Activated CD8-positive, alpha-beta memory T cell treated with anti-CD3 and anti-CD28 coated beads, Interleukin-2, amount 50 U/mL, for 24 hours (primary cell): ENCODE results near the gene SHC1.
"Not testable (repeated sequence)": the region's sequence is repeated elsewhere in the genome, so short reads cannot be mapped to it uniquely, and the experiment has no call there.

Source experiments
- DNase-seq: peaks from one replicate; pipeline ENCODE4 v3.0.0-alpha.2; 2020; ENCODE audit errors: extremely low read depth

The SHC1 gene

DNA sequence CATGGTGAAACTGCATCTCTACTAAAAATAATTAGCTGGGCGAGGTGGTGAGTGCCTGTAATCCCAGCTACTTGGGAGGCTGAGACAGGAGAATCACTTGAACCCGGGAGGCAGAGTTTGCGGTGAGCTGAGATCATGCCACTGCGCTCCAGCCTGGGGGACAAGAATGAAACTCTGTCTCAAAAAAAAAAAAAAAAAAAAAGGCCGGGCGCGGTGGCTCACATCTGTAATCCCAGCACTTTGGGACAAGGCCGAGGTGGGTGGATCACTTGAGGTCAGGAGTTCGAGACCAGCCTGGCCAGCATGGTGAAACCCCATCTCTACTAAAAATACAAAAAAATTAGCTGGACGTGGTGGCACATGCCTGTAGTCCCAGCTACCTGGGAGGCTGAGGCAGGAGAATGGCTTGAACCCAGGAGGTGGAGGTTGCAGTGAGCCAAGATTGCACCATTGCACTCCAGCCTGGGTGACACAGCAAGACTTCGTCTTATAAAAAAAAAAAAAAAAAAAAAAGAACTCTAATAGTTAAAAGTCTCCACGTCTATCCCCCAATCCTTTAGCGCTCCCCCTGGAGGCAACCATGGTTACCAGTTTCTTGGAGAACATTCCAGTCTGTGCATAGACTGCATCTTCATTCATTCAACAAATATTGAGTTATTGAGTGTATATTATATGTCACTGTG, 24.9 kb upstream of the SHC1 start:
- not testable (repeated sequence) for DNase-seq

DNA sequence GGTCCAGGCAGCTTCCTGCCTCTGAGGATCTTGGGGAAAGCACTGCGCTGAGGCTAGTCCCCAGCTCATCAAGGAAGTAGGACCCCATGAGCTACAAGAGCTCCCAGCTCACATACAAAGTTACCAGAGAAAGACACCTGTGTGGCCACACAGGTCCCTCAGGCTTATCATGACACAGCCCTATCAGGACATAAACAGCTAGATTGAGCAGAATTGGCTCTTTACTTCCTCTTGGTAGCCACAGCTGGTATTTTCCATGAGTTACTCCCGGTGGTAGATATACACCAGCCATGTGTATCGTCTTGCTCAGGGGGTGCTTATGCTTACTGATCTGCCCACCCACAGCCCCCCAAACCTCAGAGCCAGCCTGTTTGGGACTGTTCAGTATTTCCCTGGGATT, 24.0 kb upstream of the SHC1 start:
- DNase-seq: no peak

DNA sequence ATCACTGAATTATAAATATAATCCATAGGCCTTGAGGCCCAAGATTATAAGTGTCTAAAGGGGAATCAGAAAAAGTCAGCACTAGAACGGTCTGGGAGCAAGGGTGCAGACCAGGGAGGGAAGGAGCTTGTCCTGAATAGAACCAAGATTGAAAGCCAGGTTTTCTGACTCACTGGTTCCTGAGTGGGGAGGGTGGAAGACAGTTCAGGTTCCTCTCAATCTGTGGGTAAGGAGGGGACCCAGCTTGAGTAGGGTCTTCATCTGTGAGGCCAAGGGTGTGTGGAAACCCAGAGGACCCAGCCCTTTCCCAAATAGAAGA, 23.7 kb upstream of the SHC1 start:
- no peak for DNase-seq

DNA sequence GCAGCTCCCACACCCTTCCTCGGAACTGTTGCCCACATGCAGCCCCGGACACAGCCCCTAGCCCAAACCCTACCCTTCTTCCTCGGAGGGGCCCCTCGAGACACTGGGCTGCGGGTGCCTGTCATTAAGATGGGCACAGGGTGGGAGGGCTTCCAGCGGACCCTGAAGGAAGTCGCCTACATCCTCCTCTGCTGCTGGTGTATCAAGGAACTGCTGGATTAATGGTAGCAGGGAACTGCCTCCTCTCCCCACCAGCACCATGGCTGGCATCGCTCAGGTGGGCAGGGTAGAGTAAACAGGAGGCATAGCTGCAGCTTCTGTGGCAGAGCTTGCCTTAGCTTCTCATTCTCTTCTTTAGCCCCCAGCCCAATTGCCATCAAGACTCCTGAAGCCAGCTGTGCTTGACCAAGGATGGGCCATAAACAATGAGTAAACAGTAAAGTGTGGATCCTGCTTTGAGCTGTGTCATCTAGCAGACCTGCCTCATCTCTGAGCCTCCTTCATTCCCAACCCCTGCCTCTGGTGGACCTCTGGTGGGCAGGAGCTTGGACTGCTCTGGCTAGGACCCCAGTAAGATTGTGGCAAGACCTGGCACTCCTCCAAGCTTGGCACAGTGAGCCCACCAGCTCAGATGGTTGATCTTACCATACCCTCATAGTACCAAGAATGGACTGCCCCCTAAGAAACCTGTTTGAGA, 23.2 kb upstream of the SHC1 start, which contains the start of gene LENEP:
LENEP (plus strand) TSS at position 15 of the 697 bp plus-strand sequence; CDS start at position 37, 22 bp downstream.
- no peak for DNase-seq

DNA sequence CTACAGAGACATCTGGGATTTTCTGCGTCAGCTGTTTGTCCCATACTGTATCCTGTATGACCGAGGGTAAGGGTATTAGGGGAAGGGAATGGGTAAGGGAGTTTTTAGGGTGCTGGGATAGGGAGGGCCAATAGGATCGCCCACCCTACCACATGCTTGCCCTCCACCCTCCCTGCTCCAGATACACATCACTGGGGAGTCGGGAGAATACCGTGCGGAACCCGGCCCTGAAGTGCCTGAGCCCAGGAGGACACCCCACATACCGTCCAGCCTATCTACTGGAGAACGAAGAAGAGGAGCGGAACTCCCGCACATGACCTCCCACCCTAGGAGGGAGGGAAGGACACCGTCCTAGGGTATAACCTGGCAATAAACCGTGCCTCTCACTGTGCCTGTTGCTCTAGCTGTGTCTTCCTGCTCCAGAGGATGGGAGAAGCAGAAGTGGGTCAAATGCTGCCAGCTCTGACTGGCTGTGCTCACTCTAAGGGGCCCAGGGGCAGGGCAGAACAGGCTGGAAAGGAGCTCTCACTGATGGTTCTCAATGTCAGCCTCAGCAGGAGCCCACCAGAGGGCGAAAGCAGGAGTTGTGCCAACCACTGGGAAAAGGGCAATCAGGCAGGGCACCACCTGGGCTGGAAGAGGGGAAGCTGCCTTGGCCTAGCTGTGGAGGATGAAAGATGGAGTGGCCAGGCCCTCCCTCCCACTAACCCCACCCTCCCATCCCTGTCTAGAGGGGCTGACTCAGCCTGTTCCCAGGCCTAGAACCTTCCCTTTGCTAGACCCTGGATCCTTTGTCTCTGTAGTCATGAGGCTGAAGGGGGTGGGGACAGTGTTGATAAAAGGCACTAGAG, 22.4 kb upstream of the SHC1 start:
- DNase-seq: no peak

DNA sequence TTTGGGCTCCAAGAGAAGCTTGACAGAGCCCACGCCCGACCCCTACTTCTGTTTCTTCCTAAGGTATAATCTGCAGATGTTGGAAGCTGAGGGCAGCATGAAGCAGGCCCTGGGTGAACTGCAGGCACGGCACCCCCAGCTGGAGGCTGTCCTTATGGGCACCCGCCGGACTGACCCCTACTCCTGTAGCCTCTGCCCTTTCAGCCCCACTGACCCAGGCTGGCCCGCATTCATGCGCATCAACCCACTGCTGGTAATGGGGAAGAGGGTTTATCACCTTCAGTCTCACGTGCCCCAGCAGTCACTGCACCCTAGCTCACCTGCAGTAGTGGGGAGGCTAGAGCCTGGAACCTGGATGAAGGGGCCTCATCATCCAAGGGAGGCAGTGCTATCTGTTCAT, 19.7 kb upstream of the SHC1 start:
- DNase-seq: no peak

DNA sequence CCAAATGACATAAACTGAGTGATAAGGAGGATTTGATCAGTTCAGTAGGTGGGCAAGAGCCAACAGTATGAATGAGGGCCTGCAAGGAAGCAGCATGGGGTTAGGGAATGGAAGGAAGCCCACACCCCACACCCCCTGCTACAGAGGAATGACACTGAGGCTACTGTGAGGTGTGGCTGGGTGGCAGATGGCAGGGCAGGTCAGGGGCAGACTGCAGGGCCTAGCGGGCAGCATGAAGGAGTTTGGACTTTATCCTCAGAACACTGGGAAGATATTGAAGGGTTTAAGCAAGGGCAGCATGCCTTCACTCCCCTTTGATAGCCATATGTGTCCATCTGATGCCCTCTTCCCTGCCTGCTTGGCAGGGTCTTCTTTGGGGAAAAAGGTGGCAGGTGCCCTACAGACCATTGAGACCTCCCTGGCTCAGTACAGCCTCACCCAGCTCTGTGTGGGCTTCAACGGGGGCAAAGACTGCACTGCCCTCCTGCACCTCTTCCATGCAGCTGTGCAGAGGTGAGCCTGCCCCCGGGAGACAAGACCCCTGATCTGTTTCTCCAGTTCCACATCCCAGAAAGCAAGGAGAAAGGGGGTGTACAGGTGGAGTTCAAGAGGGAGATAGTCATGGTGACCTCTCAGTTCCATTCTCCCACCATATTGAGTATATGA, 18.8 kb upstream of the SHC1 start:
- no peak for DNase-seq

DNA sequence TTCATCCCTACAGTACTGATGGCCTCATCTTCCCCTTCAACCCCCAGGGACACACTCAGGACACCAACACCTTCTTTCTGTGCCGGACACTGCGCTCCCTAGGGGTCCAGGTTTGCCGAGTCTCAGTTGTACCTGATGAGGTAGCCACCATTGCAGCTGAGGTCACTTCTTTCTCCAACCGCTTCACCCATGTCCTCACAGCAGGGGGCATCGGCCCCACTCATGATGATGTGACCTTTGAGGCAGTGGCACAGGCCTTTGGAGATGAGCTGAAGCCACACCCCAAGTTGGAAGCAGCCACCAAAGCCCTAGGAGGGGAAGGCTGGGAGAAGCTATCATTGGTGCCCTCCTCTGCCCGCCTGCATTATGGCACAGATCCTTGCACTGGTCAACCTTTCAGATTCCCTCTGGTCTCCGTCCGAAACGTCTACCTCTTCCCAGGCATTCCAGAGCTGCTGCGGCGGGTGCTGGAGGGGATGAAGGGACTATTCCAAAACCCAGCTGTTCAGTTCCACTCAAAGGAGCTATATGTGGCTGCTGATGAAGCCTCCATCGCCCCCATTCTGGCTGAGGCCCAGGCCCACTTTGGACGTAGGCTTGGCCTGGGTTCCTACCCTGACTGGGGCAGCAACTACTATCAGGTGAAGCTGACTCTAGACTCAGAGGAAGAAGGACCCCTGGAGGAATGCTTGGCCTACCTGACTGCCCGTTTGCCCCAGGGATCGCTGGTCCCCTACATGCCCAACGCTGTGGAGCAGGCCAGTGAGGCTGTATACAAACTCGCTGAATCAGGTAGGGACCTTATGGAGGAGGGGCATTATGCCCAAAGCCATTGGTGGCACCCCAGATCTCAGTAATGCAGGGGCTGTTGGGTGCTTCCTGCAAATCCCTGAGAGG, 17.8 kb upstream of the SHC1 start:
- no peak for DNase-seq

DNA sequence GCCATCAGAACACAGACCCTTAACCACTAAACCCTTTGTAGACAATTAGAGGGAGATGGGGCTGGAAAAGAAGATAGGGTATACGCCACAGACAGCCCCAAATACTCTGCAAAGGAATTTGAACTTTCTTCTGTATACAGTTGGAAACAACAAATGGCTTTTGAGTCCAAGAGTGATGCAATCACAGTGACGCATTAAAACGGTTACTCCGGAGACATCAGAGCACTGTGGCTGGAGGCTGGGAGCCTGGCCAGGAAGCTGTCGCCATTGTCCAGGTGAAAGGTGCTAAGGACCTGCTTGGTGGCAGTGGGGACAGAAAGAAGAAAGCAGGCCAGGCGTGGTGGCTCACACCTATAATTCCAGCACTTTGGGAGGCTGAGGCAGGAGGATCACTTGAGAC, 16.8 kb upstream of the SHC1 start:
- DNase-seq: no peak

DNA sequence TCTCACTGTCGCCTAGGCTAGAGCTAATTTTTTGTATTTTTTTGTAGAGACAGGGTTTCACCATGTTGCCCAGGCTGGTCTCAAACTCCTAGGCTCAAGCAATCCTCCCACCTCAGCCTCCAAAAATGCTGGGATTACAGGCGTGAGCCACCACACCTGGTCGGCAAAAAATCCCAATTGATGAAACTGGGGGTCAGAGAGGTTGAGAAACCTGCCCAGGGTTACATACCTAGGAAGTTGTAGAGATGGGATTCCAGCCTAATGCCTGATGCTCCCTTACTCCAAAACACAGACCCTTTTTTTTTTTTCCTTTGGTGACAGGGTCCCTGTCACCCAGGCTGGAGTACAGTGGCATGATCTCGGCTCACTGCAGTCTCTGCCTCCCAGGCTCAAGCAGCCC, 16.2 kb upstream of the SHC1 start:
- not testable (repeated sequence) for DNase-seq

DNA sequence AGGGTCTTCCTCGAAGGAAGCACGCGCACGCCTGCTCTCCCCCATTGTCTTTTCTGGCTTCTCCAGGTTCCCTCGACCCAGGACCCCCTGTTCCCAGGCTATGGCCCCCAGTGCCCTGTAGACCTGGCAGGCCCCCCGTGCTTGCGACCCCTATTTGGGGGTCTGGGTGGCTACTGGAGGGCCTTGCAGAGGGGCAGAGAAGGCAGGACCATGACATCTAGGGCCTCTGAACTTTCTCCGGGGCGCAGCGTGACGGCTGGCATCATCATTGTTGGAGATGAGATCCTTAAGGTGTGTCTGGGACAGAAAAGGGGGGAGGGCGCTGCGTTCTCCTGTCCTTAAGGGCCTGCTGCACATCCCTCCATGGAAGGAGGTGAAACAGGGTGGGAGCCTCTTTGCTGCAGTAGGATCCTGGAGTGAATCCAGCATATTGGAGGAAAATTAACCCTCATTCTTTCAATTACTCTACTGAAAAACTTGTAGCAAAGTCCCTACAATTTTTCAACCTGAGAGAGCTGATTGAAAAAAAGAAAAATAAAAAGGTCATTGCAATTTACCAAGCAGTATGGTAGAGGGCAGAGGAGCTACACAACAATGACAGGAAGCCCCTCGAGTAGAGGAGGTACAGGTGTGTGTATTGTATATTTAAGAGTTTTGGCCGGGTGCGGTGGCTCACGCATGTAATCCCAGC, 13.4 kb upstream of the SHC1 start:
- no peak for DNase-seq

DNA sequence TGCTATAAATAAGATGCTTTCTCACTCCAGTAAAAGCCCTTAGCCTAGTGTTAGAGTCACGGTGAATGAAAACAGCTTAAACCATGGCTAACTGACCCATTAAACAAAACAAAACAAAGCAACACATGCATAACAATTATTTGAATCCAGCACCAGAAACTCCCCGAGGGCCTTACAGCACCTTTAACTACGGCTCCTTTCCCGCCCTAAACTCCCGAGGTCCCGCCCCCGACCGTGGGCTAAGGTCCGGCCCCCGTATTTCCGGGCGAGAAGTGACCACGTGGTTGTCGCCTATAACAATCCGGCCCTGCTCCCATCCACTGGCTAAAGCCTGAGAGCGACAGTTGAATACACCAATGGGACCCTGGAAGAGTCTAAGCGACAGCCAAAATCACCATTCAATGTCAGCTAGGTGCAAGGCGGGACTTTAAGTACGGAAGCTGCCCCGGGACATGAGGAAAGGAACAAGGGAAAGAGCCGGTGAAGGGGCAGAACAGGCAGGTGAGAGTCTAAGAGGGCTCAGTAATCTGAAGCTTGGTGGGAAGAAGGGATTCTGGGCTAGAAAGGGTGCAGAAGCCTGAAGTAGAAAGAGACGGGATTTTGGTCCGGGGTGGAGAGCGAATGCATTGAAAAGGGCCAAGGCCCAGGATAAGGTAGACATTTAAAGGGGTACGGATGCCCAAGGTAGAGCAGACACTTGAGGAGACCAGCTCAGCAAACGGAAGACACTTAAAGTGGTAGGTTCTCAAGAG, 12.5 kb upstream of the SHC1 start, which contains the start of gene FLAD1:
FLAD1 (plus strand) TSS at position 448 of the 752 bp plus-strand sequence. CDS start 351 bp downstream, outside the sequence.
- DNase-seq: peak; percentile 93

DNA sequence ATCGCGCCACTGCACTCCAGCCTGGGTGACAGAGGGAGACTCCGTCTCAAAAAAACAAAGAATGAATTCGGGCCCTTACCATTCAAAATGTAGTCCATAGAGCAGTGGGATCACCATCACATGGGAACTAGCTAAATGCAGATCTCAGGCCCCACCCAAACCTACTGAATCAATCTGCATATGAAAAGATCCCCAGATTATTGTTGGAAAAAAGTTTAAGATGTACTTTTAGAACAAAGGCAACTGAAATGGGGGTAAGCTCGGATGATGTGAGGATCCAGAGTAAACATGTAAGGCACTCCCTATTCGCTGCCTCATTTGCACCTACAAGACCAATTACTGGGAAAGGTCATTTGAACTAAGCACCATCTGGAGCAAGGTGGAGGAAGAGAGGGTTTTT, 11.8 kb upstream of the SHC1 start:
- DNase-seq: no peak

DNA sequence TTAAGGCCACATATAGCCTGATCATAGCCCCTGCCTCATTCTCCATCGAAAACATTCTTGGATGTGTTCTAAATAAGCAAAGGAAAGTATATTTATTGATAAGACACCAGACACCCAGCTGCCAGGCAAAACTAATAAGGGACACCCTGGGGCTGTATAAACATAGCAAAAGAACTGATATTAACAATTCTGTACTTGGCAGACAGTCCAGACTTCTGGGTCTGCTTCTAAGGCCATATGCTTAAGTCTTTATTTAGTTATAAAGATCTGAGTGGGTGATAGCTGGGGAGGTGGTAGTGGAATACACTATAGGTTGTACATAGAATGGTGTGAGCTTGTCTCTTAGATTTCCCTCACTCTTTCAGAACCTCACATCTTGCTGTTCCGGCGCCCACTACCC, 7.8 kb upstream of the SHC1 start:
- no peak for DNase-seq

DNA sequence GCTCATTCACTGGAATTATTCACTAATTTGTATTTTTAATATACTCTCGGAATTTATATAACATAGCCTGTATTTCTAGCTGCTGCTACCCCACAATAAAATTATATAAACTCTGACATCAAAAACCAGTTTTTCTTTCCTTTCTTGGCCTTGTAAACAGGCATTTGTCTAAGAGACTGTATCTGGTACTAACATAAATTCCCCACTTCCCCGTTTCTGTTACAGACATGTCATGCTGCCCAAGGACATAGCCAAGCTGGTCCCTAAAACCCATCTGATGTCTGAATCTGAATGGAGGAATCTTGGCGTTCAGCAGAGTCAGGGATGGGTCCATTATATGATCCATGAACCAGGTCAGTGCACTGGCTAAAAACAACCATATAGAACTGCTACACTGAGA, 7.2 kb upstream of the SHC1 start:
- not testable (repeated sequence) for DNase-seq

DNA sequence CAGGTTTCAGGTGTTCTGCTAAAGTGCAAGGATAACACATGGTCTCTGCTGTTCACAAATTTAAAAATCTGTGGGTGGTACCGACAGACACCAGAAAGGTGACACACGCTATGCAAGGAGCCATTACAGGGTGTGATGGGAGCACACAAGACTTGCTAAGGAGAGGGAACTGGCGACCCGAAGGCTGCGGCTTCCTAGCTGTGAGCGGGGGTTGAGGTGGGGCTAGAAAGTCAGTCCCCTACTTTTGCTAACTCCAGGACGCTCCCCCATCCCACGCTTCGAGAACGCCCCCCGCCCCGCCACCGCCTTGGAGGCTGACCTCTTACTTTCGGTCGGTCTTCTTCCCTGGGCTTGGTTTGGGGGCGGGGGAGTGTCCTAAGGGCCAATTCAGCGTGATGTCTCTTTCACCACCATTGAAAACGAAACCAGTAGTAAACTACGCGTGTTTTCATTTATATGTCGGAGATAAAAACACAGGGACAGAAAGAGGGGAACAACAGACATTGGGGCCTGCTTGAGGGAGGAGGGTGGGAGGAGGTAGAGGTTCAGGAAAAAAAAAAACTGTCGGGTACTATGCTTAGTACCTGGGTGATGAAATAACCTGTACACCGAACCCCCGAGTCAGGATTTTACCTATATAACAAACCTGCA, 5.0 kb upstream of the SHC1 start:
- DNase-seq: no peak

DNA sequence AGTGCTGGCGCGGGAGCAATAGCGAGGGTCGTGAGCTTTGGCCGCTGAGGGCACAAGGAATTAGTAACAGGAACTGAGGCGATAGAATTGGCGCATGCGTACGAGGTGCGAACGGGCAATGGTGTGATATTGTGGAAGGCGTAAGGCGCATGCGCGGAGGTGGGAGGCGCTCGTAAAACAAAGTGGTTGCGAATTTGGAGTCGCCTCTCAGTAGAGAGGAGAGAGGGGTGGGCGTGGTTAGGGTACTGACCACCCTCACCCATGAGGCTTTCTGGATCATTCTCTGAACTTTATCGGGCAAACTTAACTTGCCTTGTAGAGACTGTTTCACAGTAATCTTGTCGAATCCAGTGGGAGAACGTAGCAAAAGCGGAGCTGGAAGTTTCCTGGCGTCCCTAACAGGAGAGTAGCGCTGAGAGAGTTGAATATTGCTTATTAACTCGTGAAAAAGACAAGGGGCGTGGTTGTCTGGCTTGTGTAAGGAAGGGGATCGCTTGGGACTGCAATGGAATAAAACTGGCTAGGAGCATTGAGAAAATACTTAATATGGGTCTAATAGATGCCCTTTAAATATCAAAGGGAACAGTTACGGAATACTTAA, 4.4 kb upstream of the SHC1 start:
- peak; percentile 87 for DNase-seq

DNA sequence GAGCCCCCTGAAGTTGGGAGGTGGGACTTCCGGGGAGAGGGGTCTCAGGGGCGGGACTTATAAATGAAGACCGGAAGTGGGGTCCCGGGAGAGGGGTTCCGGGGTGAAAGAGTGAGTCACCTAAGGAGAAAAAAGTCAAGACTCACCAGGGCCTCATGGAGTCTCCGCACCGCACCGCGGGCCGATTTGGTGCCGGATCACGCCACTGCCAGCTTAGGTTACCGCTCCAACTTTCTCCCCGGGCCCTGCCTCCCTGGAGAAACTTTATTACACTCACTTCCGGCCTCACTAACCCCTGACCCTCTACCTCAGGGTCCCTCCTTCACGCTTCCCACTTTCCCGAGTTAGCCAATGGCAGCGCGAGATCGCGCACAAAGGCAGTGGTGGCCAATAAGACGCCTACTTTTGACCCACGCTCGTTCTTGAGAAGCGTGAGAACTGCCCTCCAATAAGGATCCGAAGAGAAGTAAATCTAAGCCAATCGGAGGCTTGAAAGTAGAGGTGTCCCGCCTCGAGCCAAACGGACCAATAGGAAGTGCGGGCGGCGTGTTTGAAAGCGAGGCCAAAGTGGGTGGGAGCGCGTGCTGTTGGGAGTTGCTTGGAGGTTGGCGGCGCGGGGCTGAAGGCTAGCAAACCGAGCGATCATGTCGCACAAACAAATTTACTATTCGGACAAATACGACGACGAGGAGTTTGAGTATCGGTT, 3.7 kb upstream of the SHC1 start, which contains the start of gene CKS1B:
CKS1B (plus strand) TSS at position 580 of the 706 bp plus-strand sequence; CDS start at position 645, 65 bp downstream.
- DNase-seq: peak; percentile 89
